NCI-H1092 treated with DMSO at 0.1 percent for 48 hours (cell line): Measurements from ENCODE around the gene FAM13A.

Experiments used
- DNase-seq: peaks from one replicate; lab custom pipeline; 2025; lab: John Stamatoyannopoulos, UW

FAM13A gene

GRCh38 chr4:88713782-88714181, 343.2 kb downstream of the FAM13A start:
- no peak for DNase-seq

- DNase-seq = no peak
Observed at GRCh38 chr4:88709989-88710388, 347.0 kb downstream of the FAM13A start.

GRCh38 chr4:88706574-88706973, 350.4 kb downstream of the FAM13A start:
- peak; percentile 53 for DNase-seq

- DNase-seq = no peak
Observed at GRCh38 chr4:88705805-88706492, 351.0 kb downstream of the FAM13A start.

GRCh38 chr4:88705223-88705622, 351.8 kb downstream of the FAM13A start:
- DNase-seq = no peak

- no peak for DNase-seq
Observed at GRCh38 chr4:88702782-88703181, 354.2 kb downstream of the FAM13A start.

- no peak for DNase-seq
Observed at GRCh38 chr4:88698519-88698918, 358.5 kb downstream of the FAM13A start.

GRCh38 chr4:88697588-88698329, 359.2 kb downstream of the FAM13A start, which contains the start of gene NAP1L5:
TSS of gene NAP1L5 (minus strand) at chr4:88697829. CDS start at chr4:88697754, 75 bp downstream.
- peak; percentile 66 for DNase-seq

GRCh38 chr4:88697141-88697540, 359.8 kb downstream of the FAM13A start:
- peak; percentile 48 for DNase-seq

GRCh38 chr4:88696630-88697029, 360.4 kb downstream of the FAM13A start:
- DNase-seq = no peak

GRCh38 chr4:88693792-88694191, 363.2 kb downstream of the FAM13A start:
- DNase-seq = no peak

GRCh38 chr4:88690355-88690754, 366.6 kb downstream of the FAM13A start:
- no peak for DNase-seq

- DNase-seq = no peak
Observed at GRCh38 chr4:88681209-88681608, 375.8 kb downstream of the FAM13A start.
